Cardiac fibroblast (primary cell): Measurements from ENCODE around the gene DOCK7.

Source experiments
- DNase-seq, 2 donors: peaks; one replicate each; pipeline versions ENCODE4 v3.0.0 to v3.0.0-alpha.2; 2010; ENCODE audit warnings: low read depth in 2 of 2
- H3K4me3 ChIP-seq, 2 donors: replicated peaks in 1 of 2; 1 replicate in 1 of 2; 2 replicates in 1 of 2; pipeline ENCODE4 v1.5.1; 2011; ENCODE audit warnings: low read depth in 2 of 2, low read length in 2 of 2, mild to moderate bottlenecking in 2 of 2, moderate library complexity in 1 of 2
- TF ChIP-seq, protein P1 (sequence below): IDR thresholded peaks from one replicate; pipeline ENCODE4 v1.5.1; 2011; ENCODE audit warnings: low read depth, mild to moderate bottlenecking, low read length, inconsistent platforms

Gene DOCK7

DNA sequence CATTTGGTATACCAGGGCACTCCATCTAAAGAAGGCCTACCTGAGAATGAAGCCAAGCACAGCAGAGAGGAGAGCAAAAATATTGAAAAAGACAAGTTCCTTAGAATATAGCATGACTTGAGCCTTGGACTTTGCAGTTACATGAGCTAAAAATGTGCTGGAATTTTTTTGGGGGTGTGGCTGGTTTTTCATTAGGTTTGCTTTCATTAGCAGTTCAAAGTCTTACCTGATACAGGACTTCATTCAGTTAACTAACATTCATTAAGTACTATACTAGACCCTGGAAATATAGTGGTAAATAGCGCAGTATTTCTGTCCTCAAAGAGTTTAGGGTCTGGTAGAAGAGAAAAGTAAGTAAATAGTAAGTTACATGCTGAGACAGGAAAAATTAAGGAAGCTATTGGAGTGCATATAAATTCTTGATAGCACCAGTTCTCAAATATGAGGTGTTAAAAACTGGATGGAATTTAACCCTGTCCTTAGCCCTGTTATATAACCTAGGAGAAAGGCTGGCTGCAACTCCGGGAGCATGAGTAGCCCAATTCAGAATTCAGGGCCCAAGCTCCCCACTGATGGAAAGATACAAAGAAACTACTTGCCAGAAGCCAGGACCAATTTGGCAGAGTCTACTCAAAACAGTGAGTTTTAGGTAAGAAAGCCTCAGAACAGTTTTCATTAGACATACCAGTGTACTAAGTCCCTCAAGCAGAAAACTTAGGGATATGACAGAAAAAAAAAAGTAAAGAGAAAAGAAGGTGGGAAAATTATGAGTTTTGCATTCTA lies 3.1 kb upstream of the DOCK7 start:
- no peak overlapping the region for H3K4me3 ChIP-seq
- TF ChIP-seq, protein P1, sequence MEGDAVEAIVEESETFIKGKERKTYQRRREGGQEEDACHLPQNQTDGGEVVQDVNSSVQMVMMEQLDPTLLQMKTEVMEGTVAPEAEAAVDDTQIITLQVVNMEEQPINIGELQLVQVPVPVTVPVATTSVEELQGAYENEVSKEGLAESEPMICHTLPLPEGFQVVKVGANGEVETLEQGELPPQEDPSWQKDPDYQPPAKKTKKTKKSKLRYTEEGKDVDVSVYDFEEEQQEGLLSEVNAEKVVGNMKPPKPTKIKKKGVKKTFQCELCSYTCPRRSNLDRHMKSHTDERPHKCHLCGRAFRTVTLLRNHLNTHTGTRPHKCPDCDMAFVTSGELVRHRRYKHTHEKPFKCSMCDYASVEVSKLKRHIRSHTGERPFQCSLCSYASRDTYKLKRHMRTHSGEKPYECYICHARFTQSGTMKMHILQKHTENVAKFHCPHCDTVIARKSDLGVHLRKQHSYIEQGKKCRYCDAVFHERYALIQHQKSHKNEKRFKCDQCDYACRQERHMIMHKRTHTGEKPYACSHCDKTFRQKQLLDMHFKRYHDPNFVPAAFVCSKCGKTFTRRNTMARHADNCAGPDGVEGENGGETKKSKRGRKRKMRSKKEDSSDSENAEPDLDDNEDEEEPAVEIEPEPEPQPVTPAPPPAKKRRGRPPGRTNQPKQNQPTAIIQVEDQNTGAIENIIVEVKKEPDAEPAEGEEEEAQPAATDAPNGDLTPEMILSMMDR, result no peak
- DNase-seq, result no peak

DNA sequence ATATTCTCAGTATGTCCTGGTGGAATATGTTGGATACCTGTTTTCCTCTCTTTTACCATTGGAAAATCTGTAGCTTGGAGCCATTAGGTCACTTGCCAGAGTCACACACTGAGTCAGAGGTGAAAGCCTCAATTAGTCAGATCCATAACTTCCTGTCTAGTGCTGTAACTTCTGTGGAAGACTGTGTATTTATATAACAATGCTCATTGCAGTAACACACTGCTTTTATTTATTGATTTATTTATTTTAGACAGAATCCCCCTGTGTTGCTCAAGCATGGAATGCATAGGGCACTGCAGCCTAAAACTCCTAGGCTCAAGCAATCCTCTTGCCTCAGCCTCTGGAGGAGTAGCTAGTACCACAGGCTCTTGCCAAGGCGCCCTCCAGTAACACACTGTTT lies 1.3 kb upstream of the DOCK7 start:
- TF ChIP-seq, protein P1, result no peak
- peak overlapping the region in 1 of 2 donors; percentile 19 for H3K4me3 ChIP-seq
- DNase-seq, result peak; percentile 56 to 87

DNA sequence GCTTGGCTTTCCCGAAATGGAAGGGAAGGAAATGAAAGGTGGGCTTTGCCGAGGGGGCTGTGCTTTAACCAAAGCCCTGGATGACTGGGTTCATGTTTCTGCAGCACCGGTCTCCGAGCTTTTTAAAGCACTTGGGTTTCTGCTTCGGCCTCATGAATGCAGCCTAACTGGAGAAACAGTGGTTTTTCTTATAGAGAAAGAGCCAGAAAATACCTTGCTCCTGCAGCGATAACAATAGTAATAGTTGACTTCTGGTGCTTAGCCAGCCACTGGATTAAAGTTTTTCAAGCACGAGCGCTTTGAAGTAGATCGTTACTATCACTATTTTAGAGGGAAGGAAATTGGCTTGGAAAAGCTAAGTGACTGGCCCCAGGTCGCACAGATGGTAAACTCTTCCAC lies 500 bp upstream of the DOCK7 start:
- no peak for DNase-seq
- H3K4me3 ChIP-seq, result peak overlapping the region; percentile 67 to 69
- TF ChIP-seq, protein P1, result no peak

GRCh38 chr1:62687421-62687902 lies 724 bp downstream of the DOCK7 start:
- peak; percentile 44 to 49 for DNase-seq
- peak overlapping the region; percentile 67 to 69 for H3K4me3 ChIP-seq
- TF ChIP-seq, protein P1, result no peak

- H3K4me3 ChIP-seq, result peak overlapping the region in 1 of 2 donors; percentile 67
- DNase-seq, result no peak
- TF ChIP-seq, protein P1, result no peak
Measured at GRCh38 chr1:62686822-62687221, 1.4 kb downstream of the DOCK7 start.

DNA sequence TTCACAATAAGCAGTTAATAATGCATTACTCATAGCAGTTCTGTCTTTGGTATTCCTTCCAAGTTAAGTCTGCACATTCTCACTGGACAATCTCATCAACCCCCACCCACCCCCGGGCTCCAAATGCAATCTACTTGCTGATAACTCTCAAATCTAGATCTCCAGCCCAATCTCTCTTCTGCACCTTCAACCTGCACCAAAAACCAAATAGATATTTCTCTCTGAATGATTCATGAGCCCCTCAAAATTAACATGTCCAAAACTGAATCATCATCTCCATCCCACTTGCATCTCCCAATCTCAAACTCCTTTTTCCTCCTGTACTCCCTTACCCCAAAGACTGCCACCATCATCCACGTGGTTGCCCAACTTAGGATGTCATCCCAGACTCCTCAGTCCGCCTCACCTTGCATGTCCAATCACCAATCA lies 2.7 kb downstream of the DOCK7 start:
- TF ChIP-seq, protein P1, result no peak
- peak in 1 of 2 donors; percentile 25 for DNase-seq
- H3K4me3 ChIP-seq, result no peak overlapping the region
